ENCODE data around the gene RBM20.

DNA sequence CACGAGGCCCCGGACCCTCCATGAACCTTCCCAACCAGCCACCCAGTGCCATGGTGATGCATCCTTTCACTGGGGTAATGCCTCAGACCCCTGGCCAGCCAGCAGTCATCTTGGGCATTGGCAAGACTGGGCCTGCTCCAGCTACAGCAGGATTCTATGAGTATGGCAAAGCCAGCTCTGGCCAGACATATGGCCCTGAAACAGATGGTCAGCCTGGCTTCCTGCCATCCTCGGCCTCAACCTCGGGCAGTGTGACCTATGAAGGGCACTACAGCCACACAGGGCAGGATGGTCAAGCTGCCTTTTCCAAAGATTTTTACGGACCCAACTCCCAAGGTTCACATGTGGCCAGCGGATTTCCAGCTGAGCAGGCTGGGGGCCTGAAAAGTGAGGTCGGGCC lies 137.0 kb downstream of the RBM20 start:
- TF ChIP-seq SIN3A (IDR thresholded peaks at IDR 0.05; ENCODE audit: borderline replicate concordance, insufficient read depth, low read depth, low read length) (no peak), POLR2AphosphoS5 (IDR thresholded peaks at IDR 0.05; ENCODE audit: low read depth, low read length) (no peak), TCF7L2 (IDR thresholded peaks at IDR 0.05; ENCODE audit: low read depth, low read length) (no peak)
- TF ChIP-seq, protein P1, sequence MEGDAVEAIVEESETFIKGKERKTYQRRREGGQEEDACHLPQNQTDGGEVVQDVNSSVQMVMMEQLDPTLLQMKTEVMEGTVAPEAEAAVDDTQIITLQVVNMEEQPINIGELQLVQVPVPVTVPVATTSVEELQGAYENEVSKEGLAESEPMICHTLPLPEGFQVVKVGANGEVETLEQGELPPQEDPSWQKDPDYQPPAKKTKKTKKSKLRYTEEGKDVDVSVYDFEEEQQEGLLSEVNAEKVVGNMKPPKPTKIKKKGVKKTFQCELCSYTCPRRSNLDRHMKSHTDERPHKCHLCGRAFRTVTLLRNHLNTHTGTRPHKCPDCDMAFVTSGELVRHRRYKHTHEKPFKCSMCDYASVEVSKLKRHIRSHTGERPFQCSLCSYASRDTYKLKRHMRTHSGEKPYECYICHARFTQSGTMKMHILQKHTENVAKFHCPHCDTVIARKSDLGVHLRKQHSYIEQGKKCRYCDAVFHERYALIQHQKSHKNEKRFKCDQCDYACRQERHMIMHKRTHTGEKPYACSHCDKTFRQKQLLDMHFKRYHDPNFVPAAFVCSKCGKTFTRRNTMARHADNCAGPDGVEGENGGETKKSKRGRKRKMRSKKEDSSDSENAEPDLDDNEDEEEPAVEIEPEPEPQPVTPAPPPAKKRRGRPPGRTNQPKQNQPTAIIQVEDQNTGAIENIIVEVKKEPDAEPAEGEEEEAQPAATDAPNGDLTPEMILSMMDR (IDR thresholded peaks at IDR 0.05) = no peak
- TF ChIP-seq, protein P2, sequence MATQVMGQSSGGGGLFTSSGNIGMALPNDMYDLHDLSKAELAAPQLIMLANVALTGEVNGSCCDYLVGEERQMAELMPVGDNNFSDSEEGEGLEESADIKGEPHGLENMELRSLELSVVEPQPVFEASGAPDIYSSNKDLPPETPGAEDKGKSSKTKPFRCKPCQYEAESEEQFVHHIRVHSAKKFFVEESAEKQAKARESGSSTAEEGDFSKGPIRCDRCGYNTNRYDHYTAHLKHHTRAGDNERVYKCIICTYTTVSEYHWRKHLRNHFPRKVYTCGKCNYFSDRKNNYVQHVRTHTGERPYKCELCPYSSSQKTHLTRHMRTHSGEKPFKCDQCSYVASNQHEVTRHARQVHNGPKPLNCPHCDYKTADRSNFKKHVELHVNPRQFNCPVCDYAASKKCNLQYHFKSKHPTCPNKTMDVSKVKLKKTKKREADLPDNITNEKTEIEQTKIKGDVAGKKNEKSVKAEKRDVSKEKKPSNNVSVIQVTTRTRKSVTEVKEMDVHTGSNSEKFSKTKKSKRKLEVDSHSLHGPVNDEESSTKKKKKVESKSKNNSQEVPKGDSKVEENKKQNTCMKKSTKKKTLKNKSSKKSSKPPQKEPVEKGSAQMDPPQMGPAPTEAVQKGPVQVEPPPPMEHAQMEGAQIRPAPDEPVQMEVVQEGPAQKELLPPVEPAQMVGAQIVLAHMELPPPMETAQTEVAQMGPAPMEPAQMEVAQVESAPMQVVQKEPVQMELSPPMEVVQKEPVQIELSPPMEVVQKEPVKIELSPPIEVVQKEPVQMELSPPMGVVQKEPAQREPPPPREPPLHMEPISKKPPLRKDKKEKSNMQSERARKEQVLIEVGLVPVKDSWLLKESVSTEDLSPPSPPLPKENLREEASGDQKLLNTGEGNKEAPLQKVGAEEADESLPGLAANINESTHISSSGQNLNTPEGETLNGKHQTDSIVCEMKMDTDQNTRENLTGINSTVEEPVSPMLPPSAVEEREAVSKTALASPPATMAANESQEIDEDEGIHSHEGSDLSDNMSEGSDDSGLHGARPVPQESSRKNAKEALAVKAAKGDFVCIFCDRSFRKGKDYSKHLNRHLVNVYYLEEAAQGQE (IDR thresholded peaks at IDR 0.05; ENCODE audit: insufficient read depth in 1 of 2, low read depth in 2 of 2, low read length in 1 of 2) = no peak

All from Panc1 (cell line).